ENCODE results near the gene PRAC2.

The PRAC2 gene

GRCh38 chr17:48726114-48726915 lies 3.3 kb downstream of the PRAC2 start:
- Mint-ChIP-seq H3K9me3 (no peaks in the 10 kb centered on the region), H3K4me1 (ENCODE audit: low read depth) (peaks cover 41% of the 10 kb centered on the region), H3K27ac (no peak overlapping the region), H3K27me3 (peaks cover 99% of the 10 kb centered on the region), H3K4me3 (no peak overlapping the region), H3K36me3 (ENCODE audit: low read depth) (no peaks in the 10 kb centered on the region)
- DNase-seq, result no peak

- Mint-ChIP-seq H3K27ac (no peak overlapping the region), H3K4me1 (ENCODE audit: low read depth) (peaks cover 41% of the 10 kb centered on the region), H3K9me3 (no peaks in the 10 kb centered on the region), H3K36me3 (ENCODE audit: low read depth) (no peaks in the 10 kb centered on the region), H3K27me3 (peaks cover 97% of the 10 kb centered on the region), H3K4me3 (no peak overlapping the region)
- DNase-seq, result no peak
These were observed 3.9 kb downstream of the PRAC2 start for GRCh38 chr17:48726916-48727286.

DNA sequence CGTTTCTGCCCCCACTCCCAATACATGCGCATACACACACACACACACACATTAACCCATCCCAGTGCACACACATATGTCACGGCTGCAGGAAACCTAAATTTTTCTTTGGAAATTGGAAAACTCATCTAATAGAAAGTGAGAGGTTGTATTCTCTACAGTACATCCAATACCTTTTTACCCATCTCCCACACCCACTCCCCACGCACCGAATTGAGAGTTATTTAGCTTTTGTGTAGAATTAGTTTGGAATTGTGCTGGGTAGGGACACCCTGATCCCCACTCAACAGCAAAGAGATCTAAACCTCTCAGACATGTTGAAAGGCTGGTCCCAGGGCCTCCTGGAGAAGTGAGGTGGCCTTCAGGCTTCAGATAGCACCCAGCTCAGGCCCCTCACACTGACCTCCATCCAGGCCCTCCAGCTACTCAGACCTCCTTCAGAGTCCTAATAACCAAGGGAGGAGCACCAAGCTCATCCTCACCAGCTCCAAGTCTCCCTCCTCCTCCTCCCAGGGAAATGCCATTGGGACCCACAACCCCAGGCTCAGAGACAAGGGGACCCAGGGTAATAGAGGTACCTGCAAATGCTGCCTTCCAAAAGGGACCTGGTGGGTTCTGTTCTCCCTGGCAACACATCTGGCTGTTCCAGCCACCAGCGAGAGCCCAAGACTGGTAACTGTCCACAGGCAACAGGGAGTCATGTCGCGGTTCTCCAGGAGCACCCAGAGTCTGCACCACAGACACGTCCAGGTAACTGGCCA lies 4.6 kb downstream of the PRAC2 start:
- Mint-ChIP-seq H3K4me3 (no peak overlapping the region), H3K27ac (no peak overlapping the region), H3K4me1 (ENCODE audit: low read depth) (peaks cover 41% of the 10 kb centered on the region), H3K36me3 (ENCODE audit: low read depth) (no peaks in the 10 kb centered on the region), H3K9me3 (no peaks in the 10 kb centered on the region), H3K27me3 (peaks cover 97% of the 10 kb centered on the region)
- no peak for DNase-seq

DNA sequence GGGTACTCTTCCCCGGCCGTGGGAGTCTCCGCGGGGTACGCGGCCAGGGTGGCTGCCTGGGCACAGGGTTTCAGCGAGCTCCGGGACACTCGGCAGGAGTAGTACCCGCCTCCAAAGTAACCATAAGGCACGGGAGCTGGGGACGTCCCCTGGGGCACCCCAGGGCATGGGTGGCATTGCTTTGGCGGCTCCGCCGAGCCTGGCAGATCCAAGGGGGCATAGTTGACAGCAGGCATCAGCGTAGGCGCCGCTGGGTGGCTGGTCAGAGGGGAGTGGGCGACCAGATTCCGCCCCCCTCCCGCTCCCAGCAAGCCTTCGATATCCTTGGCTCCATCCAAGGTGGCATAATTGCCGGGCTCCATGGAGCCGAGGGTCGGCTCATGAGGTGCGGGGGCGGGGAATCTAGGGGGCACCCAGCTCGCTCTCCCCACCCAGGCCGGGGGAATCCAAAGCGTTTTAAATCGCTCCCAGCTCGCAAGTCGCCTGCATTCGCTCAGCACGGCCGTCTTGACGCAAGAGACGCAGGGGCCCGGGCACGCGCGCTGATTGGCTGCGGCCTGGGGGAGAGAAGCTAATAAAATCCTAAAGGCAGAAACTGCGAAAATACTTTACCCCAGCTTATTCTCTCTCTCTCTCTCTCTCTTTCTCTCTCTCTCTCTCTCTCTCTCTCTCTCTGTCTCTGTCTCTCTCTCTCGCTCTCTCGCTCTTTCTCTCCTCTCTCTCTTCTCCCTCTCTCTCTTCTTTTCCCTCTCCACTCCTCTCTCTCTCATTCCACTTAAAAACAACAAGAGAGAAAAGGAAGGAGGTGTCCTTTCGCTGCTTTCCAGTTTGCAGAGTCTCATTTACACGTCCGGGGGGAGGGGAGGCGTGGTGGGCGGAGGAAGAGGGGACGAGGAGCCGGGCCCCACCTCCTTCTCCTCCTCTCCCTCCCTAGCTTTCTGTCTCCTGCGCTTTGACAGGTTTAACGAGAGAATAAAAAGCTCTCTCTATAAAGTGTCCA lies 5.5 kb downstream of the PRAC2 start, which contains the start of gene HOXB13:
Gene HOXB13 (minus strand): TSS at position 519 of the 1,000 bp plus-strand sequence. CDS start 157 bp downstream, at position 362.
- H3K27ac Mint-ChIP-seq, result no peak within 1 kb of the TSS
- H3K36me3 Mint-ChIP-seq (ENCODE audit: low read depth), result no peaks in the 10 kb centered on the region
- peak within 1 kb of the TSS; percentile 62 for H3K4me3 Mint-ChIP-seq
- peaks cover 43% of the 10 kb centered on the region for H3K4me1 Mint-ChIP-seq (ENCODE audit: low read depth)
- H3K9me3 Mint-ChIP-seq, result no peaks in the 10 kb centered on the region
- peaks cover 96% of the 10 kb centered on the region for H3K27me3 Mint-ChIP-seq
- no peak for DNase-seq

GRCh38 chr17:48729335-48730239 lies 6.6 kb downstream of the PRAC2 start:
- Mint-ChIP-seq H3K9me3 (no peaks in the 10 kb centered on the region), H3K4me3 (peak overlapping the region; percentile 44), H3K36me3 (ENCODE audit: low read depth) (no peaks in the 10 kb centered on the region), H3K4me1 (ENCODE audit: low read depth) (peaks cover 42% of the 10 kb centered on the region), H3K27me3 (peaks cover 96% of the 10 kb centered on the region), H3K27ac (no peak overlapping the region)
- DNase-seq, result no peak

GRCh38 chr17:48730240-48730550 lies 7.2 kb downstream of the PRAC2 start:
- no peaks in the 10 kb centered on the region for H3K36me3 Mint-ChIP-seq (ENCODE audit: low read depth)
- H3K4me1 Mint-ChIP-seq (ENCODE audit: low read depth), result peaks cover 36% of the 10 kb centered on the region
- no peak for DNase-seq
- H3K9me3 Mint-ChIP-seq, result no peaks in the 10 kb centered on the region
- H3K4me3 Mint-ChIP-seq, result no peak overlapping the region
- H3K27me3 Mint-ChIP-seq, result peaks cover 96% of the 10 kb centered on the region
- no peak overlapping the region for H3K27ac Mint-ChIP-seq

DNA sequence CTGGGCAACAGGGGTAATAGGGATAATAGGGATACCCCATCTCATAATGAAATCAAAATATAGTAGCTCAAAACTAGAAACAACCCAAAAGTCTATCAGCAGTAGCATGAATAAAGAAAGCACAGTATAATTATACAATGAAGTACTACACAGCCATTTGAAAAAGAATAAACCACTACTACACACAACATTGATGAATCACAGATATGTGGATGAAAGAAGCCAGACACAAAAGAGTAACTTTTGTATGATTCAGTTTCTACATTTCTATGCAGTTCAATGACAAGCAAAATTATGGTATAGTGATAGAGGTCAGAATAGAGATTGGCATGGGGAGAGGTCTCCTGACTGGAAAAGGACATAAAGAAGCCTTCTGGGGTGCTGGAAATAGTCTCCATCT lies 8.4 kb downstream of the PRAC2 start:
- DNase-seq, result no peak

GRCh38 chr17:48732688-48733629 lies 10.0 kb downstream of the PRAC2 start:
- no peak for DNase-seq
- no peaks in the 10 kb centered on the region for H3K36me3 Mint-ChIP-seq (ENCODE audit: low read depth)
- H3K27ac Mint-ChIP-seq, result no peak overlapping the region
- no peaks in the 10 kb centered on the region for H3K9me3 Mint-ChIP-seq
- H3K4me1 Mint-ChIP-seq (ENCODE audit: low read depth), result peaks cover 28% of the 10 kb centered on the region
- H3K4me3 Mint-ChIP-seq, result peak overlapping the region; percentile 59
- peaks cover 96% of the 10 kb centered on the region for H3K27me3 Mint-ChIP-seq

More for the DNA sequence above, 8.4 kb downstream of the PRAC2 start:
- H3K9me3 Mint-ChIP-seq, result no peaks in the 10 kb centered on the region
- H3K27me3 Mint-ChIP-seq, result peaks cover 96% of the 10 kb centered on the region
- peaks cover 33% of the 10 kb centered on the region for H3K4me1 Mint-ChIP-seq (ENCODE audit: low read depth)
- no peaks in the 10 kb centered on the region for H3K36me3 Mint-ChIP-seq (ENCODE audit: low read depth)
- H3K4me3 Mint-ChIP-seq, result no peak overlapping the region
- H3K27ac Mint-ChIP-seq, result no peak overlapping the region

DNA sequence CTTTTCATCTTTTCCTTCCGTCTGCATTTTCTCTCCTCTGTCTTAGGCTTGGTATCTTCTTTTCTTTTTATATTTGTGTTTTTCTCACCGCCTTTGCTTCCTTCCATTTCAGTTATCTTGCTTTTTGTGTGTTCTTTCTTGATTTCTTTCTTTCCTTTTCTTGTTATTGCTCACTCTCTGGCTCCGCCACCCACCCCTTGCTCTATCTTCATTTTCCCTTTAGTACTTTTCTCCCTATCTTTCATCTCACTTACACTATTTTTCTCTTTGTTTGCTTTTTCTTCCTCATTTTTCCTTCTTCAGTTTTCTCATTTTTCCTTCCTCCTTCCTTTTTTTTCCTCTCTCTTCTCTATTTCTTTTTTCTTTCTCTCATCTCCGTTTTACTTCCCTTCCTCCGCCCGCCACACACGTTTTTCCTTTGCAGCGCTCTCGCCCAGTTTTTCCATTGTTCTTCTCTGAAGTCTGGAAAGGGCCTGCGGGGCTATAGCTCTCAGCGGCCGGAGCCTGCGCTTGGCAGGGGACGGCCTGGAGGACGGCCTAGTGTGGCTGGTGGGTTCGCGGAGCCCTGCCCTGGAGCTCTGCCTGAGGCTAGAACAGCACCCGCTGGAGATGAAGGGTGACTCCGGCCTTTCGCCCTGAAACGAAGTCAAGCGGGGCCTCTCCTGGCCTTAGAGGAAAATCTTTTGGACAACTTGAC lies 10.8 kb downstream of the PRAC2 start:
- no peak for DNase-seq
- no peak overlapping the region for H3K27ac Mint-ChIP-seq
- no peaks in the 10 kb centered on the region for H3K9me3 Mint-ChIP-seq
- peaks cover 25% of the 10 kb centered on the region for H3K4me1 Mint-ChIP-seq (ENCODE audit: low read depth)
- no peaks in the 10 kb centered on the region for H3K36me3 Mint-ChIP-seq (ENCODE audit: low read depth)
- H3K4me3 Mint-ChIP-seq, result peak overlapping the region; percentile 59
- peaks cover 96% of the 10 kb centered on the region for H3K27me3 Mint-ChIP-seq

GRCh38 chr17:48734333-48735061 lies 11.5 kb downstream of the PRAC2 start:
- peaks cover 96% of the 10 kb centered on the region for H3K27me3 Mint-ChIP-seq
- no peaks in the 10 kb centered on the region for H3K36me3 Mint-ChIP-seq (ENCODE audit: low read depth)
- no peak overlapping the region for H3K4me3 Mint-ChIP-seq
- H3K4me1 Mint-ChIP-seq (ENCODE audit: low read depth), result peaks cover 27% of the 10 kb centered on the region
- H3K27ac Mint-ChIP-seq, result no peak overlapping the region
- H3K9me3 Mint-ChIP-seq, result no peaks in the 10 kb centered on the region
- DNase-seq, result no peak

GRCh38 chr17:48735062-48735351 lies 12.0 kb downstream of the PRAC2 start:
- no peak for DNase-seq
- Mint-ChIP-seq H3K27ac (no peak overlapping the region), H3K4me3 (no peak overlapping the region), H3K4me1 (ENCODE audit: low read depth) (peaks cover 26% of the 10 kb centered on the region), H3K9me3 (no peaks in the 10 kb centered on the region), H3K27me3 (peaks cover 95% of the 10 kb centered on the region), H3K36me3 (ENCODE audit: low read depth) (no peaks in the 10 kb centered on the region)
